CD14-positive monocyte (primary cell): ENCODE measurements around the gene CYSTM1. TPM values are rescaled to one million over a fixed set of nuclear protein-coding genes. Genes with fewer than 3 reads are reported as not detected.

Experiments
- DNase-seq, 3 donors: peaks; one replicate each; pipeline ENCODE4 v3.0.0-alpha.2; 2011 to 2022
- H2AFZ ChIP-seq: 2 replicates; pipeline ENCODE4 v1.6.0; 2012; ENCODE audit warnings: mild to moderate bottlenecking, low read depth, low read length, inconsistent platforms; ENCODE audit not compliant: insufficient read depth, poor library complexity, severe bottlenecking
- H3K27ac ChIP-seq, 2 donors: 1 replicate in 1 of 2; 2 replicates in 1 of 2; pipeline ENCODE4 v1.5.1; 2012 to 2013; ENCODE audit warnings: low read length in 2 of 2, control low read depth in 1 of 2, inconsistent platforms in 1 of 2, low read depth in 1 of 2, mild to moderate bottlenecking in 1 of 2
- H3K27me3 ChIP-seq, 2 donors: one replicate each; pipeline versions ENCODE4 v1.6.0 to v1.6.1; 2011 to 2013; ENCODE audit warnings: low read length in 2 of 2; ENCODE audit not compliant: control insufficient read depth in 2 of 2, insufficient read depth in 2 of 2
- H3K36me3 ChIP-seq, 2 donors: replicated peaks in 1 of 2; 1 replicate in 1 of 2; 2 replicates in 1 of 2; pipeline versions ENCODE4 v1.5.1 to v1.6.1; 2012 to 2013; ENCODE audit warnings: low read length in 2 of 2, control low read depth in 1 of 2, inconsistent platforms in 1 of 2, mild to moderate bottlenecking in 1 of 2; ENCODE audit not compliant: insufficient read depth in 2 of 2, control insufficient read depth in 1 of 2
- H3K4me1 ChIP-seq, 2 donors: 1 replicate in 1 of 2; 2 replicates in 1 of 2; pipeline versions ENCODE4 v1.5.1 to v1.6.1; 2012 to 2013; ENCODE audit warnings: low read length in 2 of 2, control low read depth in 1 of 2, inconsistent platforms in 1 of 2, mild to moderate bottlenecking in 1 of 2, moderate library complexity in 1 of 2; ENCODE audit not compliant: insufficient read depth in 2 of 2, control insufficient read depth in 1 of 2
- H3K4me2 ChIP-seq: replicated peaks from 2 replicates; pipeline ENCODE3; 2012; ENCODE audit warnings: low read length, moderate library complexity, mild to moderate bottlenecking; ENCODE audit not compliant: poor library complexity, severe bottlenecking; ENCODE audit errors: extremely low read depth
- H3K4me3 ChIP-seq, 3 experiments: fragments of 200-600 bp in 1 of 3; sonication (generic) in 1 of 3; replicated peaks in 1 of 3; 1 replicate in 2 of 3; 2 replicates in 1 of 3; pipeline ENCODE4 v1.5.1; 2011 to 2013; ENCODE audit warnings: low read length in 3 of 3, mild to moderate bottlenecking in 3 of 3, control low read depth in 2 of 3, low read depth in 2 of 3, inconsistent platforms in 1 of 3, moderate library complexity in 1 of 3
- H3K79me2 ChIP-seq: 2 replicates; pipeline ENCODE4 v1.6.0; 2012; ENCODE audit warnings: mild to moderate bottlenecking, control low read depth, inconsistent platforms, low read length, moderate library complexity; ENCODE audit not compliant: insufficient read depth
- H3K9ac ChIP-seq: 2 replicates; pipeline ENCODE4 v1.6.0; 2017; ENCODE audit warnings: low read length, mild to moderate bottlenecking; ENCODE audit not compliant: insufficient read depth, poor library complexity, severe bottlenecking
- H3K9me3 ChIP-seq, 2 donors: replicated peaks in 1 of 2; 1 replicate in 1 of 2; 2 replicates in 1 of 2; pipeline versions ENCODE4 v1.5.1 to v1.6.1; 2012 to 2013; ENCODE audit warnings: low read length in 2 of 2, control low read depth in 1 of 2; ENCODE audit not compliant: control insufficient read depth in 1 of 2, insufficient read depth in 1 of 2
- H4K20me1 ChIP-seq: 2 replicates; pipeline ENCODE4 v1.6.0; 2012; ENCODE audit warnings: mild to moderate bottlenecking, low read length, control low read depth, moderate library complexity; ENCODE audit not compliant: insufficient read depth
- H3K27ac Mint-ChIP-seq, 7 donors: one replicate each; pipeline ENCODE4 v1.8.0; 2020; ENCODE audit warnings: mild to moderate bottlenecking in 7 of 7, mixed read lengths in 7 of 7, moderate library complexity in 6 of 7, inconsistent platforms in 2 of 7
- H3K27me3 Mint-ChIP-seq, 3 donors: one replicate each; pipeline ENCODE4 v1.8.0; 2021 to 2022; ENCODE audit warnings: low read depth in 3 of 3, mild to moderate bottlenecking in 3 of 3, mixed read lengths in 3 of 3, moderate library complexity in 3 of 3, inconsistent platforms in 1 of 3
- H3K36me3 Mint-ChIP-seq, 2 donors: one replicate each; pipeline ENCODE4 v1.8.0; 2020; ENCODE audit warnings: mixed read lengths in 2 of 2, inconsistent platforms in 1 of 2, mild to moderate bottlenecking in 1 of 2
- H3K4me1 Mint-ChIP-seq: one replicate; pipeline ENCODE4 v1.8.0; 2020; ENCODE audit warnings: mild to moderate bottlenecking, mixed read lengths
- H3K4me3 Mint-ChIP-seq, 2 donors: one replicate each; pipeline ENCODE4 v1.8.0; 2020; ENCODE audit warnings: mild to moderate bottlenecking in 2 of 2, mixed read lengths in 2 of 2, moderate library complexity in 1 of 2
- H3K9me3 Mint-ChIP-seq, 7 donors: one replicate each; pipeline ENCODE4 v1.8.0; 2020 to 2022; ENCODE audit warnings: mixed read lengths in 7 of 7, mild to moderate bottlenecking in 6 of 7, moderate library complexity in 6 of 7, inconsistent platforms in 2 of 7
- WGBS: methylation state at CpG from one replicate; pipeline ENCODE4 v1.1.5; 2013; ENCODE audit warnings: missing lambda C conversion rate; ENCODE audit not compliant: insufficient coverage; 5-methylcytosine and 5-hydroxymethylcytosine counted together
- intact Hi-C, 2 donors: fragments of 100-400 bp; cut with micrococcal nuclease; formaldehyde crosslinking; loops; one replicate each; pipeline versions ENCODE4 v1.15.0 to v1.15.1; 2023
- polyA plus RNA-seq, 3 donors: library from polyadenylated mRNA; depleted of rRNA in 1 of 3; unstranded in 2 of 3; stranded (reverse) in 1 of 3; fragments of 300-500 nt in 2 of 3; fragments of >200 nt in 1 of 3; fragmentation: Illumina TruSeq in 2 of 3; gene quantifications; 1 replicate in 2 of 3; 2 replicates in 1 of 3; pipeline ENCODE4 v1.2.3, GENCODE V29; 2012 to 2021
- TF ChIP-seq, protein P1 (sequence below): fragments of 200-600 bp; IDR thresholded peaks from one replicate; pipeline ENCODE4 v1.8.0; 2022; ENCODE audit warnings: antibody characterized with exemption, mild to moderate bottlenecking

CYSTM1 gene
- polyA plus RNA-seq, 3 donors: 14.0 to 40.0 (median 36.7) TPM

DNA sequence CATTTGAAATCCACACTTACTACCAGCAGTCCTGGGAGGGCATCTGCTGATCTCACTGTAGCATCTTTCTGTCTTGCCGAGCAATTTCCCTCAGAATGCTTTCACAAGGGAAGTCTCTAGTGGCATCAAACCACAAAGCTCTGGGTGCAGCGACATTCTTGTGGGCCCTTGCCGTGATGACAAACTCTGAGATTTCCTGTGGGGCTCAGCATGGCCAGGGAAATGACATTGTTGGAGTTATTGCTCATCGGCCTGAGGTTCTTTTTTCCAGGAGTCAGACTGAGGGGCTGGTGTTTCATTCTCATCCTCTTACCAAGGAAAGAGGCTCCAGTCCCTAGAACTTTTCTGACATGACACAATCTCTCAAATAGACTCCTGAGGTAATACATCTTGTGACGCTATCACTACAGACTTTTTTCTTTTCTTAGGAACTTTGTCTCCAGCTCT is 76.6 kb downstream of the CYSTM1 start:
- Mint-ChIP-seq H3K27me3 (peaks cover 0 to 4% (median 2%) of the 10 kb centered on the region in 3 donors), H3K4me3 (peak overlapping the region; percentile 62 to 67), H3K9me3 (no peaks in the 10 kb centered on the region), H3K36me3 (peaks cover 39 to 51% of the 10 kb centered on the region in 2 donors), H3K27ac (peak overlapping the region in 2 of 7 donors; percentile 93 to 98), H3K4me1 (peaks cover 21% of the 10 kb centered on the region)
- Histone ChIP-seq H3K4me2 (peak overlapping the region; percentile 53), H3K27me3 (no peaks in the 10 kb centered on the region), H3K4me1 (peaks cover 59 to 66% of the 10 kb centered on the region in 2 donors), H3K36me3 (peaks cover 0 to 12% of the 10 kb centered on the region in 2 donors), H4K20me1 (no peaks in the 10 kb centered on the region), H2AFZ (no peak overlapping the region), H3K4me3 (peak overlapping the region in 1 of 3 experiments; percentile 19), H3K9me3 (no peaks in the 10 kb centered on the region), H3K79me2 (peaks cover 60% of the 10 kb centered on the region), H3K9ac (peak overlapping the region; percentile 55), H3K27ac (peak overlapping the region; percentile 47 to 91)
- TF ChIP-seq, protein P1, sequence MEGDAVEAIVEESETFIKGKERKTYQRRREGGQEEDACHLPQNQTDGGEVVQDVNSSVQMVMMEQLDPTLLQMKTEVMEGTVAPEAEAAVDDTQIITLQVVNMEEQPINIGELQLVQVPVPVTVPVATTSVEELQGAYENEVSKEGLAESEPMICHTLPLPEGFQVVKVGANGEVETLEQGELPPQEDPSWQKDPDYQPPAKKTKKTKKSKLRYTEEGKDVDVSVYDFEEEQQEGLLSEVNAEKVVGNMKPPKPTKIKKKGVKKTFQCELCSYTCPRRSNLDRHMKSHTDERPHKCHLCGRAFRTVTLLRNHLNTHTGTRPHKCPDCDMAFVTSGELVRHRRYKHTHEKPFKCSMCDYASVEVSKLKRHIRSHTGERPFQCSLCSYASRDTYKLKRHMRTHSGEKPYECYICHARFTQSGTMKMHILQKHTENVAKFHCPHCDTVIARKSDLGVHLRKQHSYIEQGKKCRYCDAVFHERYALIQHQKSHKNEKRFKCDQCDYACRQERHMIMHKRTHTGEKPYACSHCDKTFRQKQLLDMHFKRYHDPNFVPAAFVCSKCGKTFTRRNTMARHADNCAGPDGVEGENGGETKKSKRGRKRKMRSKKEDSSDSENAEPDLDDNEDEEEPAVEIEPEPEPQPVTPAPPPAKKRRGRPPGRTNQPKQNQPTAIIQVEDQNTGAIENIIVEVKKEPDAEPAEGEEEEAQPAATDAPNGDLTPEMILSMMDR: no peak
- 0% methylated on average over 5 of the region's 5 CpGs for WGBS
- intact Hi-C loops: loop anchor here in 1 of 2 donors (5.0 kb wide), 1 partner anchor 51 kb away; the partner anchor contains the start of gene PFDN1
- peak; percentile 96 to 98 (median 97) for DNase-seq

DNA sequence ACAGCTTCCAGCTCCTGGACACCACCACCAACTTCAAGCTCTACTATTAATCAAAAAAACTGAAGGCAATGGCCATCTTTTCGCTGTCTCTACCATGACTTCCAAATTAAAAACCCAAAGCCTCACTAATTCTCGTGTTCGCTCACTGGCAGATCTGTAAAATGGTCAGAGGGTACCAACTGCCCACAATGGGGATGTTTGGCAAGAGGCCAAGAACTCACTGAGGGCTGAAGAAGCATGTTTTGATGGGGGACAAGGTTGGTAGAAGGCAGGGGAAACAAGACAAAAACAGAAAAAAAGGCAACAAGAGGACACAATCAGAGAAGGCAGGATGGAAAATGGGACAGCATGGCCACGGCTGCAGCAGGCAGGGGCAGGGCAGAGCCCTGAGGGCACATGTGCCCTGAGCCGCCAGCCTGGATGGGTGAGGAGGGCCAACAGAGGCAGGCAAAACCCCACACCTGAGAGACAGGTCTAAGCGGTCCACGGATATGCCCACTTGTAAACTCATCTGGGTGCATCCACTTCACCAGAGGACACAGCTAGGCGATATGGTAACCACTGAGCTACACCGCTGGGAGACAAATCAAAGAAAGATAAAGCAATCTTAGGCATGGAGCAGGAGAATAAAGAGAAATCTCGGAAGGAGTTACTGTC is 77.6 kb downstream of the CYSTM1 start:
- Histone ChIP-seq H4K20me1 (no peaks in the 10 kb centered on the region), H3K9ac (peak overlapping the region; percentile 55), H3K4me1 (peaks cover 59 to 68% of the 10 kb centered on the region in 2 donors), H3K79me2 (peaks cover 55% of the 10 kb centered on the region), H3K36me3 (peaks cover 0 to 14% of the 10 kb centered on the region in 2 donors), H3K4me2 (peak overlapping the region; percentile 53), H2AFZ (no peak overlapping the region), H3K27me3 (no peaks in the 10 kb centered on the region), H3K9me3 (no peaks in the 10 kb centered on the region), H3K4me3 (peak overlapping the region in 1 of 3 experiments; percentile 19), H3K27ac (peak overlapping the region; percentile 47 to 91)
- TF ChIP-seq, protein P1: no peak
- DNase-seq: no peak
- Mint-ChIP-seq H3K36me3 (peaks cover 40 to 47% of the 10 kb centered on the region in 2 donors), H3K27ac (peak overlapping the region in 2 of 7 donors; percentile 93 to 98), H3K9me3 (no peaks in the 10 kb centered on the region), H3K4me1 (peaks cover 19% of the 10 kb centered on the region), H3K4me3 (peak overlapping the region; percentile 3 to 36), H3K27me3 (peaks cover 0 to 5% (median 2%) of the 10 kb centered on the region in 3 donors)
- intact Hi-C loops: loop anchor here in 1 of 2 donors (5.0 kb wide), 1 partner anchor 50 kb away; the partner anchor contains the start of gene PFDN1
- 100% methylated on average over 7 of the region's 10 CpGs for WGBS
